ENCODE measurements around the gene MBOAT7.
A peak's percentile ranks its signal among the peaks of the same experiment; 100 is the strongest.

The MBOAT7 gene

GRCh38 chr19:54162884-54163283 is 26.5 kb downstream of the MBOAT7 start:
- H3K27ac ChIP-seq, result no peak overlapping the region
- H3K27me3 ChIP-seq (ENCODE audit: insufficient read depth, low read depth), result peaks cover 21% of the 10 kb centered on the region
- no peaks in the 10 kb centered on the region for H4K20me1 ChIP-seq (ENCODE audit: insufficient read depth)
- no peak overlapping the region for H3K9ac ChIP-seq
- no peak overlapping the region for H3K4me3 ChIP-seq (IDR thresholded peaks at IDR 0.05; ENCODE audit: insufficient read depth, low read depth, low read length)
- no peak for TF ChIP-seq CTCF (conservative IDR thresholded peaks at IDR 0.05; ENCODE audit: low read depth, low read length)
- peaks cover 30% of the 10 kb centered on the region for H3K4me1 ChIP-seq (ENCODE audit: low read depth, poor library complexity, severe bottlenecking)
- H2AFZ ChIP-seq (ENCODE audit: low read depth), result peak overlapping the region; percentile 63; the same call in 1 of the 2 replicates
- no peaks in the 10 kb centered on the region for H3K36me3 ChIP-seq (ENCODE audit: insufficient read depth)
- H3K79me2 ChIP-seq (ENCODE audit: insufficient read depth, low read depth), result peaks cover 9% of the 10 kb centered on the region; the same call in 1 of the 2 replicates
- peak overlapping the region; percentile 72 for H3K4me2 ChIP-seq

- Histone ChIP-seq H2AFZ (ENCODE audit: low read depth) (peak overlapping the region; percentile 63; the same call in 1 of the 2 replicates), H3K36me3 (ENCODE audit: insufficient read depth) (no peaks in the 10 kb centered on the region), H3K4me2 (peak overlapping the region; percentile 72), H3K4me3 (IDR thresholded peaks at IDR 0.05; ENCODE audit: insufficient read depth, low read depth, low read length) (no peak overlapping the region), H4K20me1 (ENCODE audit: insufficient read depth) (no peaks in the 10 kb centered on the region), H3K9ac (no peak overlapping the region), H3K4me1 (ENCODE audit: low read depth, poor library complexity, severe bottlenecking) (peaks cover 32% of the 10 kb centered on the region), H3K27ac (no peak overlapping the region), H3K79me2 (ENCODE audit: insufficient read depth, low read depth) (peaks cover 13% of the 10 kb centered on the region; the same call in 1 of the 2 replicates), H3K27me3 (ENCODE audit: insufficient read depth, low read depth) (peaks cover 21% of the 10 kb centered on the region)
- no peak for TF ChIP-seq CTCF (conservative IDR thresholded peaks at IDR 0.05; ENCODE audit: low read depth, low read length)
Measured at GRCh38 chr19:54162241-54162805, 27.1 kb downstream of the MBOAT7 start.

GRCh38 chr19:54160854-54161253 is 28.5 kb downstream of the MBOAT7 start:
- H3K9ac ChIP-seq, result no peak overlapping the region; the same call in 1 of the 2 replicates

GRCh38 chr19:54160182-54160811 is 29.1 kb downstream of the MBOAT7 start:
- Histone ChIP-seq H2AFZ (ENCODE audit: low read depth) (peak overlapping the region; percentile 52), H3K4me1 (ENCODE audit: low read depth, poor library complexity, severe bottlenecking) (peaks cover 32% of the 10 kb centered on the region), H3K4me3 (IDR thresholded peaks at IDR 0.05; ENCODE audit: insufficient read depth, low read depth, low read length) (no peak overlapping the region), H3K9ac (peak overlapping the region; percentile 65), H3K4me2 (peak overlapping the region; percentile 35), H3K36me3 (ENCODE audit: insufficient read depth) (no peaks in the 10 kb centered on the region), H3K27ac (peak overlapping the region; percentile 55; the same call in 1 of the 2 replicates), H3K27me3 (ENCODE audit: insufficient read depth, low read depth) (peaks cover 6% of the 10 kb centered on the region), H3K79me2 (ENCODE audit: insufficient read depth, low read depth) (peaks cover 13% of the 10 kb centered on the region; the same call in 1 of the 2 replicates), H4K20me1 (ENCODE audit: insufficient read depth) (no peaks in the 10 kb centered on the region)
- no peak for TF ChIP-seq CTCF (conservative IDR thresholded peaks at IDR 0.05; ENCODE audit: low read depth, low read length)

More at GRCh38 chr19:54160854-54161253, 28.5 kb downstream of the MBOAT7 start:
- no peaks in the 10 kb centered on the region for H4K20me1 ChIP-seq (ENCODE audit: insufficient read depth)
- no peak for TF ChIP-seq CTCF (conservative IDR thresholded peaks at IDR 0.05; ENCODE audit: low read depth, low read length)
- no peak overlapping the region for H3K27ac ChIP-seq
- peaks cover 13% of the 10 kb centered on the region; the same call in 1 of the 2 replicates for H3K79me2 ChIP-seq (ENCODE audit: insufficient read depth, low read depth)
- peak overlapping the region; percentile 52; the same call in 1 of the 2 replicates for H2AFZ ChIP-seq (ENCODE audit: low read depth)
- peaks cover 11% of the 10 kb centered on the region for H3K27me3 ChIP-seq (ENCODE audit: insufficient read depth, low read depth)
- no peaks in the 10 kb centered on the region for H3K36me3 ChIP-seq (ENCODE audit: insufficient read depth)
- H3K4me1 ChIP-seq (ENCODE audit: low read depth, poor library complexity, severe bottlenecking), result peaks cover 32% of the 10 kb centered on the region
- H3K4me2 ChIP-seq, result peak overlapping the region; percentile 35; the same call in 1 of the 2 replicates
- no peak overlapping the region for H3K4me3 ChIP-seq (IDR thresholded peaks at IDR 0.05; ENCODE audit: insufficient read depth, low read depth, low read length)
